HG03378 (cell line): ENCODE data around the gene CCDC30.
"Not testable (repeated sequence)": the region's sequence is repeated elsewhere in the genome, so short reads cannot be mapped to it uniquely, and the experiment has no call there.

Source experiments
- ATAC-seq: cut with Tn5 transposase; IDR thresholded peaks from one replicate; pipeline ENCODE4 v1.9.1; 2021; ENCODE audit warnings: mild to moderate bottlenecking, moderate library complexity; ENCODE audit not compliant: unreplicated experiment

CCDC30 gene

GRCh38 chr1:42449256-42449655, 13.8 kb upstream of the CCDC30 start:
- ATAC-seq, result no peak

DNA sequence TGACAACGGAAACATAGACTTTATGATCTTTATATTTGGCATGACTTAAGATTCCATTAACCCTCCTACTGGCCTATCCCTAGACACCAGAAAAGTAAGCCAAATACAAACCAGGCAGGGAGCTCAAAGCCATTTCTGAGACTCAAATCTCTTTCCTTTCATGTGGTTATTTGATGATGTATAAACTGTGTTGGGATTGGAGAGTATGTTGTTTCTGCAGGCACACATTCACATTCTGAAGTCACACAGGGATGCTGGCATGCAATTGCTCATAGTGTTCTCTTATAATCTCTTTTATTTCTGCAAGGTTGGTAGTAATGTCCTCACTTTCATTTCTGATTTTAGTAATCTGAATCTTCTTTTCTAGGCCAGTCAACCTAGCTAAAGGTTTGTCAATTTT, 13.0 kb upstream of the CCDC30 start:
- no peak for ATAC-seq

DNA sequence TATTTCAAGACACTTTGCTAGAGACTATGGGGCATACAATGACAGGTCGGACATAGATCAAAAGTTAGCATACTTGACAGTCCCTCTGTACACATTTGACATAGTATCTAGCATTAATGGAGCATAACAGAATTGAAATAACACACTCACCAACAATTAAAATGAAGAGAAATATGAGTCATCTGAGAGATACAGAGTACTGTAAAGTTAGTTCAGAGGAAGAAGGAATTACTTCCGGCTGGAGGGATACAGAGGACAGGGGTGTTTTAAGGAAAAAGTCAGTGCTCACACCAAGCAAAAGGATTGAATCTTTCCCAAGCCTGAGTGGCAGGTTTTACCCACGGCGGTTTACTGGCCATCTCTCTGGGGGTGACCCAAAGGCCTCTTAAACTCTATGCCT, 9.7 kb upstream of the CCDC30 start:
- no peak for ATAC-seq

DNA sequence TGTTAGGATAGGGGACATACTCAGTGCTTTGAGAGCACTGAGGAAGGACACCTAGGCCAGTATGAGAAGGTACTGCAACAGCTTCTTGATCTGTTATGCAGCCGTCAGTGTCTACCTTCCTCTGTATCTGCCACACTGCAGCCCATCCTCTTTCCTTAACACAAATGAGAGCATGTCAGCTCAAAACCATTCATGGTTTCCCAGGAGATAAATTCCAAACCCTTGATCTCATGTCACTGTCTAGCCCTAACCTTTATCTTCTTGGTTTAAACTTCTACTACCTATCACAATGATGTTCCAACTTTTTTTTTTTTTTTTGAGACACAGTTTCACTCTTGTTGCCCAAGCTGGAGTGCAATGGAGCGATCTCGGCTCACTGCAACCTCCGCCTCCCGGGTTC, 8.7 kb upstream of the CCDC30 start:
- ATAC-seq, result no peak

GRCh38 chr1:42456010-42456753, 6.9 kb upstream of the CCDC30 start, which contains the start of the genes PPCS and ZMYND12:
Gene PPCS, plus strand, starts transcription at chr1:42456543. Its CDS starts 23 bp downstream, at chr1:42456566.
Gene ZMYND12, minus strand, starts transcription at chr1:42456022. Its CDS starts 25 bp downstream, at chr1:42455997.
- peak; percentile 66 for ATAC-seq

GRCh38 chr1:42456754-42457089, 6.4 kb upstream of the CCDC30 start:
- peak; percentile 43 for ATAC-seq

- no peak for ATAC-seq
These were observed 1.9 kb upstream of the CCDC30 start for GRCh38 chr1:42461196-42461595.

DNA sequence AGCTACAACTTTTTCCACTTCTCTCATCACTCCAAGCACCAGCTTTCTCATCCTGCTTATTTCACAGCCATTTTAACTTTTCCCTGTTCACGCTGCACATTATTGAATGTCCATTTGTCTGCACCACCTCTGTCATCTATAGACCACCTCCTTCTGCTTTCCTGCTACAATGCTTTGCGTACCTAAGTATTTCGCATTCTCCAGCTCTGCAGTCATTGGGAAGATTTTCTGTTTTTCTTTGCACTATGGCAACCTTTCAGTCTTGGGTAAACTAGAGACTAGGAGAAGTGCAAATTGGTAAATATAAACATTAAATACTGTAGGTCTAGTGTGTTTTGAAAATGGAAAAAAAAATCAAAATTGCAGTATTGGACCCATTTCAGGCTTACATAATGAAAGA, 835 bp downstream of the CCDC30 start:
- no peak for ATAC-seq

DNA sequence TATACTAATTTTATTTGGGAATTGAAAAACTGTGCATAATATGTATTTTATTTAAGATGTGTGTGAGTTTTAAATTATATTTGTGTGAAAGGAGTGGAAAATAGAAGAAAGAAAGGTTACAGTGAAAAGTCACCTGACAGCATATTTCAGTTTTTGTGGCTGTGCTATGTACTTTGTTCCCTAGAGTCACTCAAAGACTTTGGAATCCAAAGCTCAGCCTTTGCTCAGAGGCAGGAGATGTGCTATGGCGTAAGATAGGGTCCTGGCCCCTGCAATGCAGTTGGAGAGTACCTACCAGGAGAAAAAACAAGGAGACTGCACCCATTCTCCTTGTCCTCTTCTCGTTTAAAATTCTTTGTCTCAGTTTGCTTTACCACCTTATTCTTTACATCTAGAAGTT, 2.9 kb downstream of the CCDC30 start:
- no peak for ATAC-seq

DNA sequence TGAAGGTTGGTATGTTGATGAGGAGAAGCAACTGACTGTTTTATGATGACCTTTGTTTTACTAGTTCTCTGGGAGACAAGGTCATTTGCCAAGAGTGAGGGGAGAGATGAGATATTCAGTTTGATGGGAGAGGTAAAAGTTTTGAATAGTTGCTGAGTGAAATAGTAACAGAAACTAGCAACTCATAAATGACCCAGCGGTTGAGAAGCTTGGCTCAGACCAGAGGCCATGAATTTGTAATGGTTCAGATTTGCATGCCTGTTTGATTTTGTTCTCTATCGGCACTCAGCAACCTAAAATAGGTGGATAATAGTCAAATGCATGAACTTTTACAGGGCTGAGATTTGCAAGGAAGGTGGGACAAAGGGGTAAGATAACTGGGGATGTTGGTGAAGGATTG, 6.6 kb downstream of the CCDC30 start:
- ATAC-seq, result no peak

DNA sequence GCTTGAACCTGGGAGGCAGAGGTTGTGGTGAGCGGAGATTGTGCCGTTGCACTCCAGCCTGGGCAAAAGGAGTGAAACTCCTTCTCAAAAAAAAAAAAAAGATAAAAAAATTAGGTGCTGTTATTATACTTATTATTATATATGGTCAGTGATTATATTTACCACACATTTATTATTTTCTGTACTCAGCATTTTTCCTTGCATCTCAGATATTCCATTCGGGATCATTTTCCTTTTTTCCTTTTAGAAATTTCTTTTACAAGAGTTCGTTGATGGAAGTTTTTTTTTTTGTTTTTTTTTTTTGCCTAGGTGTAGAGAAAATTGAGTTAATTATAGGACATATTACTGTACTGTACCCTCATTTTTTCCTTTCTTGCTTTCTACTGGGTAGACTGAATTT, 13.5 kb downstream of the CCDC30 start:
- no peak for ATAC-seq

GRCh38 chr1:42477354-42477753, 14.3 kb downstream of the CCDC30 start:
- ATAC-seq, result not testable (repeated sequence)

GRCh38 chr1:42477775-42478174, 14.7 kb downstream of the CCDC30 start:
- ATAC-seq, result no peak

DNA sequence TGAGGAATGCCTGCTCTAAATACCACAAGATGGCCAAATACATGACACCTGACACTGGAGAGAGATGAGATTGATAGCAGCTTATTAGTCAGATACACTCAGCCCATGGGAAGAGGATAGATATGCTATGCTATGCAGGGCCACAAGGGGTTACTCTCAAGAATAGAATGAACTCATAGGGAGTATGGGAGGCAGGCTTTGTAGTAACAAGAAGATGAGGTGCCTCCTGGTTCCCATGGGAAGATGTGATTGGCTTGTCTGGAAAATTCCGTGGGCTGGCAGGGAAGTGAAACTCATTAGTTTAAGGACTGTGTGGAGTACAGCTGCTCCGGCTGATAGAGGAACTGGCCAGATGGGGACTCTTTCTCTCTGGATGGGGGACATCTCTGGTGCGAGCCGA, 16.5 kb downstream of the CCDC30 start:
- no peak for ATAC-seq

- ATAC-seq, result no peak
These were observed 17.8 kb downstream of the CCDC30 start for GRCh38 chr1:42480921-42481320.

- no peak for ATAC-seq
These were observed 19.6 kb downstream of the CCDC30 start for GRCh38 chr1:42482635-42483153.

DNA sequence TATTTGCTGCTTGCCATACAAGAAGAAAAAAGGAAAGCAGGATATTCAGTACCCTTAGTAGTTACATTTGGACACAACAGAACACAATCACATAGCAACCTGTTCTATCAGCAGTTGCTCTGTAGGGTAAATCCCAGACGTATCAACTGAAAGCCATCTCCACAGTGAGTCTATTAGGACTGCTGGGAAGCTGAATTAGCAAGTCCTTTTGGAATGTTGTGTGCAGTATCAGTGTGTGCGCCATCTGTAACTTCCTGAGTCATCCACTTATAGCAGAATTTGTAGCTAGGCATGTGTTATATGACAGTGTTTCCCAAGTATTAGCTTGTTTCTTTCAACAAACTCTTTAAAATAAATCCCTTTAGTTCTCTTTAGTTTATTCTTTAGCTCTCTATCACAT, 21.3 kb downstream of the CCDC30 start:
- no peak for ATAC-seq

- no peak for ATAC-seq
These were observed 27.2 kb downstream of the CCDC30 start for GRCh38 chr1:42490237-42490636.

DNA sequence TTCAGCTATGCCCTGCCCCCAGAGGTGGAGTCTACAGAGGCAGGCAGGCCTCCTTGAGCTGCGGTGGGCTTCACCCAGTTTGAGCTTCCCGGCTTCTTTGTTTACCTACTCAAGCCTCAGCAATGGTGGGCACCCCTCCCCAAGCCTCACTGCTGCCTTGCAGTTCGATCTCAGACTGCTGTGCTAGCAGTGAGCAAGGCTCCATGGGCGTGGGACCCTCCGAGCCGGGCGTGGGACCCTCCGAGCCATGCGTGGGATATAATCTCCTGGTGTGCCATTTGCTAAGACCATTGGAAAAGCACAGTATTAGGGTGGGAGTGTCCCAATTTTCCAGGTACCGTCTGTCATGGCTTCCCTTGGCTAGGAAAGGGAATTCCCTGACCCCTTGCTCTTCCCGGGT, 38.9 kb downstream of the CCDC30 start:
- ATAC-seq, result not testable (repeated sequence)

GRCh38 chr1:42504535-42505128, 41.5 kb downstream of the CCDC30 start:
- ATAC-seq, result no peak

DNA sequence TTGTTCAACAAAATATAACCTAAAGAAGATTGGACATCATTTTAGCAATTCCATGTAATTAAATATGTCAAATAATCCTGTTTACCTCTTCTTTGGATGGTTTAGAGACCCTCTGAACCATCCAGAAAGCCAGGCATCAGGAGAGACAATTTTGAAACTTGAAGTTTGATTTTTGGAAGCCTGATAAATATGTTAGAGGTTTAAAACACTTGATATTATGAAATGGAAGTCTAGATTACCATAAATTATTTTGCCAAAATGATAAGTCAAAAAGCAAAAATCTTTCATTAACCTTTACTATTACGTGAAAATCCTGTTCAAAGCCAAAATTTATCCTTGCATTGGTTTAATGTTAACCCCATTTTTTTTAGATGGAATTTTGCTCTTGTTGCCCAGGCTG, 43.5 kb downstream of the CCDC30 start:
- no peak for ATAC-seq

DNA sequence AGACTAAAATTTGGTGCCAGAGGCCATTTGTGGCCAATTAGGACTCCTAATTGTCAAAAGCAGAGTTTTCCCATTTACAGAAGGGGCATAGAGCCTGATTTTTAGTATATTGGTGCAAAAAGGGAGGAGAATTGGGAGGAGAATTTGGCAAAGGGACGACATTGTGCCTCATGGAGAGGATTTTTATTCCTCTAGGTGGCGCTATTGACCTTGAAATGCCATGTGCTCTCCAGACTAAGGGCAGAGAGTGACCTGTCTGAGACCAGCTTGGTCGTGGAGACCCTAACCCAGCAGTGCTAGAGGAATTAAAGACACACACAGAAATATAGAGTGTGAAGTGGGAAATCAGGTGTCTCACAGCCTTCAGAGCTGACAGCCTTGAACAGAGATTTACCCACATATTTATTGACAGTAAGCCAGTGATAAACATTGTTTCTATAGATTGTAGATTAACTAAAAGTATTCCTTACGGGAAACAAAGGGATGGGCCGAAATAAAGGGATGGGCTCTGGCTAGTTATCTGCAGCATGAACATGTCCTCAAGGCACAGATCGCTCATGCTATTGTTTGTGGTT, 48.6 kb downstream of the CCDC30 start:
- not testable (repeated sequence) for ATAC-seq
